ENCODE results near the gene AKAP3. TPM values are rescaled to one million over a fixed set of nuclear protein-coding genes. Genes with fewer than 3 reads are reported as not detected.

The AKAP3 gene
- total and polyA plus RNA-seq, 8 donors: 0.29 to 1.3 (median 0.48) TPM; not detected in 2

- Histone ChIP-seq H3K9me3 (no peaks in the 10 kb centered on the region), H3K36me3 (no peaks in the 10 kb centered on the region), H3K27me3 (no peaks in the 10 kb centered on the region), H3K4me3 (no peak overlapping the region), H3K27ac (no peak overlapping the region), H3K4me1 (peaks cover 3 to 9% (median 6%) of the 10 kb centered on the region in 4 donors)
- 86 to 91% (median 88%) methylated on average over 6 of the region's 6 CpGs for WGBS, 5 donors
- TF ChIP-seq POLR2A (IDR thresholded peaks at IDR 0.05): no peak
- TF ChIP-seq POLR2AphosphoS5 (IDR thresholded peaks at IDR 0.05): no peak
- TF ChIP-seq EP300 (IDR thresholded peaks at IDR 0.05): no peak
- no peak for TF ChIP-seq CTCF (IDR thresholded peaks at IDR 0.05)
- intact Hi-C loops (cut with DNase I; ENCODE audit: low total_unique reads): no loop called here
- DNase-seq: no peak
Measured at GRCh38 chr12:4643747-4644146, 5.1 kb downstream of the AKAP3 start.

GRCh38 chr12:4630262-4630661, 18.6 kb downstream of the AKAP3 start:
- DNase-seq: no peak
- H3K4me1 ChIP-seq: no peaks in the 10 kb centered on the region
- no peak overlapping the region for H3K4me3 ChIP-seq
- no peak overlapping the region for H3K27ac ChIP-seq
- no peaks in the 10 kb centered on the region for H3K9me3 ChIP-seq
- H3K36me3 ChIP-seq: no peaks in the 10 kb centered on the region
- intact Hi-C loops (cut with DNase I; ENCODE audit: low total_unique reads): no loop called here
- H3K27me3 ChIP-seq: no peaks in the 10 kb centered on the region
- WGBS, 5 donors: 53 to 69% (median 57%) methylated on average over 5 of the region's 5 CpGs
- no peak for TF ChIP-seq POLR2A (IDR thresholded peaks at IDR 0.05)
- no peak for TF ChIP-seq CTCF (IDR thresholded peaks at IDR 0.05)
- TF ChIP-seq POLR2AphosphoS5 (IDR thresholded peaks at IDR 0.05): no peak
- no peak for TF ChIP-seq EP300 (IDR thresholded peaks at IDR 0.05)

- Histone ChIP-seq H3K36me3 (no peaks in the 10 kb centered on the region), H3K4me3 (no peak overlapping the region), H3K27ac (no peak overlapping the region), H3K4me1 (no peaks in the 10 kb centered on the region), H3K27me3 (no peaks in the 10 kb centered on the region), H3K9me3 (no peaks in the 10 kb centered on the region)
- DNase-seq: no peak
- intact Hi-C loops (cut with DNase I; ENCODE audit: low total_unique reads): no loop called here
- 92 to 96% (median 93%) methylated on average over 10 of the region's 10 CpGs for WGBS, 5 donors
- TF ChIP-seq EP300 (IDR thresholded peaks at IDR 0.05) (no peak), POLR2AphosphoS5 (IDR thresholded peaks at IDR 0.05) (no peak), POLR2A (IDR thresholded peaks at IDR 0.05) (no peak), CTCF (IDR thresholded peaks at IDR 0.05) (no peak)
Measured at GRCh38 chr12:4628406-4628805, 20.4 kb downstream of the AKAP3 start.

- H3K9me3 ChIP-seq: no peaks in the 10 kb centered on the region
- 78 to 97% (median 90%) methylated on average over 5 of the region's 5 CpGs for WGBS, 5 donors
- intact Hi-C loops (cut with DNase I; ENCODE audit: low total_unique reads): no loop called here
Measured at GRCh38 chr12:4626543-4626942, 22.3 kb downstream of the AKAP3 start.

More at GRCh38 chr12:4626543-4626942, 22.3 kb downstream of the AKAP3 start:
- Histone ChIP-seq H3K27me3 (no peaks in the 10 kb centered on the region), H3K36me3 (no peaks in the 10 kb centered on the region), H3K27ac (no peak overlapping the region), H3K4me3 (no peak overlapping the region), H3K4me1 (no peaks in the 10 kb centered on the region)
- no peak for DNase-seq
- no peak for TF ChIP-seq POLR2AphosphoS5 (IDR thresholded peaks at IDR 0.05)
- no peak for TF ChIP-seq POLR2A (IDR thresholded peaks at IDR 0.05)
- TF ChIP-seq EP300 (IDR thresholded peaks at IDR 0.05): no peak
- TF ChIP-seq CTCF (IDR thresholded peaks at IDR 0.05): no peak
